MM.1S (cell line): ENCODE results near the gene GLCCI1.
"Not testable (repeated sequence)": the region's sequence is repeated elsewhere in the genome, so short reads cannot be mapped to it uniquely, and the experiment has no call there.

Experiments used
- DNase-seq: peaks from one replicate; pipeline ENCODE4 v3.0.0-alpha.2; 2015
- H2AFZ ChIP-seq: fragments of 300-600 bp; sonication (generic); 2 replicates; pipeline ENCODE4 v1.6.0; 2016; ENCODE audit warnings: antibody characterized with exemption, low read length
- H3F3A ChIP-seq: fragments of 300-600 bp; sonication (generic); 2 replicates; pipeline ENCODE4 v1.6.1; 2016; ENCODE audit warnings: mild to moderate bottlenecking, antibody characterized with exemption, low read length, moderate library complexity, mixed read lengths; ENCODE audit not compliant: insufficient read depth
- H3K27ac ChIP-seq: fragments of 300-600 bp; sonication (generic); 2 replicates; pipeline ENCODE4 v1.5.1; 2016; ENCODE audit warnings: mild to moderate bottlenecking, low read length
- H3K27me3 ChIP-seq: fragments of 300-600 bp; sonication (generic); replicated peaks from 2 replicates; pipeline ENCODE4 v1.6.0; 2016; ENCODE audit warnings: low read length; ENCODE audit not compliant: insufficient read depth
- H3K36me3 ChIP-seq: fragments of 300-600 bp; sonication (generic); replicated peaks from 2 replicates; pipeline ENCODE4 v1.6.1; 2016; ENCODE audit warnings: mild to moderate bottlenecking, low read length, mixed read lengths; ENCODE audit not compliant: insufficient read depth
- H3K4me1 ChIP-seq: fragments of 300-600 bp; sonication (generic); 2 replicates; pipeline ENCODE4 v1.6.1; 2016; ENCODE audit warnings: low read length, mixed read lengths
- H3K4me2 ChIP-seq: fragments of 300-600 bp; sonication (generic); 2 replicates; pipeline ENCODE4 v1.6.0; 2016; ENCODE audit warnings: low read depth, low read length
- H3K4me3 ChIP-seq: fragments of 300-600 bp; sonication (generic); 2 replicates; pipeline ENCODE4 v1.5.1; 2016; ENCODE audit warnings: low read length, mixed read lengths
- H3K79me2 ChIP-seq: fragments of 300-600 bp; sonication (generic); 2 replicates; pipeline ENCODE4 v1.6.1; 2016; ENCODE audit warnings: mixed run types, low read length, mixed read lengths
- H3K9ac ChIP-seq: fragments of 300-600 bp; sonication (generic); 2 replicates; pipeline ENCODE4 v1.6.1; 2016; ENCODE audit warnings: low read length, mixed read lengths
- H3K9me2 ChIP-seq: fragments of 300-600 bp; sonication (generic); replicated peaks from 2 replicates; pipeline ENCODE4 v1.6.1; 2016; ENCODE audit warnings: mild to moderate bottlenecking, low read length, mixed read lengths; ENCODE audit not compliant: insufficient read depth
- H3K9me3 ChIP-seq: fragments of 300-600 bp; sonication (generic); replicated peaks from 2 replicates; pipeline ENCODE4 v1.6.1; 2016; ENCODE audit warnings: mild to moderate bottlenecking, low read length, mixed read lengths; ENCODE audit not compliant: insufficient read depth
- H4K20me1 ChIP-seq: fragments of 300-600 bp; sonication (generic); 2 replicates; pipeline ENCODE4 v1.6.1; 2016; ENCODE audit warnings: mild to moderate bottlenecking, low read length, moderate library complexity, mixed read lengths; ENCODE audit not compliant: insufficient read depth
- EZH2 ChIP-seq: fragments of 300-600 bp; sonication (generic); optimal IDR thresholded peaks from 2 replicates; pipeline ENCODE3; 2017; ENCODE audit warnings: low read depth, mild to moderate bottlenecking, antibody characterized with exemption, low read length, mixed read lengths
- EZH2phosphoT487 ChIP-seq: fragments of 300-600 bp; sonication (generic); IDR thresholded peaks from 2 replicates; pipeline ENCODE4 v1.6.1; 2018; ENCODE audit warnings: antibody characterized with exemption, low read length
- TF ChIP-seq, protein P1 (sequence below): fragments of 300-600 bp; sonication (generic); IDR thresholded peaks from 2 replicates; pipeline ENCODE4 v1.5.1; 2016; ENCODE audit warnings: antibody characterized with exemption, low read length, mixed read lengths

Gene GLCCI1

DNA sequence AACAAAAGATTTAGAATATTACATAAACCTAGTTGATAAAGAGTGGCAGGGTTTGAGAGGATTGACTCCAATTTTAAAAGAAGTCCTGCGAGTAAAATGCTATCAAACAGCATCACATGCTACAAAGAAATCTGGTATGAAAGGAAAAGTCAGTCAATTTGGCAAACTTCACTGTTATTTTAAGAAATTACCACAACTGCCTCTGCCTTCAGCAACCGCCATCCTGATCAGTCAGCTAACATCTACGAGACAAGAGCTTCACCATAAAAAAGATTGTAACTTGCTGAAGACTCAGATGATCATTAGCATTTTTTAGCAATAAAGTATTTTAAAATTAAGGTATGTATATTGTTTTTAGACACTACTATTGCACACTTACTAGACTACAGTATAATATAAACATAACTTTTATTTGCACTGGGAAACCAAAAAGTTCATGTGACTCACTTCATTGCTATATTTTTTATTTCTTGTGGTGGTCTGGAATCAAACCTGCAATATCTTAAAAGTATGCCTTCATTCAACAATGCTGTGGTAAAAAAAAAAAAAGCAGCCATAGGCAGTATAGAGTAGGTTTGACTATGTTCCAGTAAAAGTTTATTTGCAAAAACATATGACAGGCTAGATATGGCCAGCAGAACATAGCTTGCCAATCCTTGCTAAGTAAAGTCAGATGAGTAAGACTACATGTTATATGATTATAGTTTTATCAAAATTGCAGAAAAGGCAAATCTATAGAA lies 74.4 kb downstream of the GLCCI1 start:
- Histone ChIP-seq H2AFZ (no peak overlapping the region), H3F3A (no peaks in the 10 kb centered on the region), H3K4me1 (no peaks in the 10 kb centered on the region), H3K4me3 (no peak overlapping the region), H3K27me3 (no peaks in the 10 kb centered on the region), H3K79me2 (peaks cover 33% of the 10 kb centered on the region), H3K36me3 (no peaks in the 10 kb centered on the region), H3K9me3 (no peaks in the 10 kb centered on the region), H3K9ac (no peak overlapping the region), H3K9me2 (no peaks in the 10 kb centered on the region), H4K20me1 (no peaks in the 10 kb centered on the region), H3K4me2 (no peak overlapping the region), H3K27ac (no peak overlapping the region)
- DNase-seq = no peak
- TF ChIP-seq EZH2phosphoT487 = no peak
- no peak for TF ChIP-seq EZH2
- TF ChIP-seq, protein P1, sequence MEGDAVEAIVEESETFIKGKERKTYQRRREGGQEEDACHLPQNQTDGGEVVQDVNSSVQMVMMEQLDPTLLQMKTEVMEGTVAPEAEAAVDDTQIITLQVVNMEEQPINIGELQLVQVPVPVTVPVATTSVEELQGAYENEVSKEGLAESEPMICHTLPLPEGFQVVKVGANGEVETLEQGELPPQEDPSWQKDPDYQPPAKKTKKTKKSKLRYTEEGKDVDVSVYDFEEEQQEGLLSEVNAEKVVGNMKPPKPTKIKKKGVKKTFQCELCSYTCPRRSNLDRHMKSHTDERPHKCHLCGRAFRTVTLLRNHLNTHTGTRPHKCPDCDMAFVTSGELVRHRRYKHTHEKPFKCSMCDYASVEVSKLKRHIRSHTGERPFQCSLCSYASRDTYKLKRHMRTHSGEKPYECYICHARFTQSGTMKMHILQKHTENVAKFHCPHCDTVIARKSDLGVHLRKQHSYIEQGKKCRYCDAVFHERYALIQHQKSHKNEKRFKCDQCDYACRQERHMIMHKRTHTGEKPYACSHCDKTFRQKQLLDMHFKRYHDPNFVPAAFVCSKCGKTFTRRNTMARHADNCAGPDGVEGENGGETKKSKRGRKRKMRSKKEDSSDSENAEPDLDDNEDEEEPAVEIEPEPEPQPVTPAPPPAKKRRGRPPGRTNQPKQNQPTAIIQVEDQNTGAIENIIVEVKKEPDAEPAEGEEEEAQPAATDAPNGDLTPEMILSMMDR = no peak

DNA sequence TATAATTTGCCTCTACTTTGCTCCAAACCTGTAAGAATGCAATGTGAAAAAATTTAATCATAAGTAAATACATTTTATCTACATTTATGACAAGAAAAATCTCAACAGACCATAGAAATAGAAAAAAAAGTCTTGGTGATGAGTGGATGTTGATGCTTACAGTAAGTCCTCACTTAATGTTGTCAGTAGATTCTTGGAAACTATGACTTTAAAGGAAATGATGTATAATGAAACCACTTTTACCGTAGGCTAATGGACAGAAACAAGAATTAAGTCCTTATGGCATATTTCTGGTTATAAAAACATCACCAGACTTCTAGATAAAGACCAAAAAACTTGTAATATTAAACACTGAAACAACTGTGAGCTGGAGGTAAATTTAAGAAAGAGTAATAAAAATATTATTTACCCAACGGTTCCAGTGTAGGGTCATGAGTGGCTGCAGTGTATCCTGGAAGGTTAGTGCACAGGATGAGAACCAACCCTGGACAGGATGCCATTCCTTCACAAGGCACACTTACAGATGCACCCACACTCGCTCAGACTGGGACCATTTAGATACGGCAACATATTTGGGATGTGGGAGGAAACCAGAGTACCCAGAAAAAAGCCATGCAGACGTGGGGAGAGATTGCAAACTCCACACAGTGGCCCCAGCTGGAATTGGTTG lies 76.3 kb downstream of the GLCCI1 start:
- no peak for DNase-seq
- Histone ChIP-seq H3K36me3 (no peaks in the 10 kb centered on the region), H3K4me3 (no peak overlapping the region), H3K27me3 (no peaks in the 10 kb centered on the region), H2AFZ (no peak overlapping the region), H3K79me2 (peaks cover 21% of the 10 kb centered on the region), H4K20me1 (no peaks in the 10 kb centered on the region), H3K9ac (no peak overlapping the region), H3K4me1 (no peaks in the 10 kb centered on the region), H3K9me3 (no peaks in the 10 kb centered on the region), H3K4me2 (no peak overlapping the region), H3K27ac (no peak overlapping the region), H3F3A (no peaks in the 10 kb centered on the region), H3K9me2 (no peaks in the 10 kb centered on the region)
- TF ChIP-seq EZH2 = no peak
- TF ChIP-seq, protein P1 = no peak
- no peak for TF ChIP-seq EZH2phosphoT487

DNA sequence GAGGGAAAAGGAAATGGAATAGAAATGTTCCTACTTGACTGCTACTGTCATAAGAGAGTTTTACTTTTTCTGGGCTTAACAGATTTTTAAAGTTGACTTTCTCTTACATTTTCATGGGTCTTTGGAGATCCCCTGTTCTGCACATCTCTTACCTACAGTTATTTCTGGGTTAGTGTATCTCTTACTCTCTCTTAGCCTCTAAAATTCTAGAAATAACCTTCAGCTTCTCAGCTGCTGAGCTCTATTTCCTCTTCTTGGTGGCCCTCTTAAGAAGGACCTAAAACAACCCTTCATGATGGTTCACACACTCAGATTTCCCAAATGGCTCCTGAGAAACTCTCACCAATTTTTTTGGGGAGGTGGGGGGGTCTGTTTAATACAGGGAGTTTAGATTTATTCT lies 79.5 kb downstream of the GLCCI1 start:
- not testable (repeated sequence) for DNase-seq, H3K27ac ChIP-seq, H3F3A ChIP-seq, H3K9me2 ChIP-seq, H3K4me3 ChIP-seq, H3K36me3 ChIP-seq, H3K4me2 ChIP-seq, H3K9ac ChIP-seq, H3K27me3 ChIP-seq, H3K4me1 ChIP-seq, H4K20me1 ChIP-seq, H2AFZ ChIP-seq, H3K9me3 ChIP-seq
- peaks cover 38% of the 10 kb centered on the region for H3K79me2 ChIP-seq

DNA sequence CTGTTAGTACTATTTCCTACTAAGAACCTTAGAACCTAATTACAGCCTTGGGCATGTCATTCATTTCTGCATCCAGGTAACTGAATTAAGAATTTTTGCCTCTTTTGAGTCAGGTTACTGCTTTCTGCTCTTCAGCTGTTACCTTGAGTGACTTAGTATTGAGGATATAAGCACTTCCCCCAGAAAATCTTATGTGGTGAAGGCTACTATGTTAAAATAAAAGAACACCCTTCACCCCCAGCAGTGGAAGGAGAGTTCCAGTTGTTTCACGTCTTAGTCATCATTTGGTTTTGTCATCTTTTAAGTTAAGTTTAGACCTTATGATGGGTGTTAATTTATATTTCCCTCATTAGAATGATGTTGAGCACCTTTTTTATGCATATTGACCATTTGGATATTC lies 82.8 kb downstream of the GLCCI1 start:
- Histone ChIP-seq H3K27me3 (no peaks in the 10 kb centered on the region), H3K4me1 (peaks cover 5% of the 10 kb centered on the region; the same call in 1 of the 2 replicates), H4K20me1 (no peaks in the 10 kb centered on the region), H3K9ac (no peak overlapping the region), H3F3A (peaks cover 3% of the 10 kb centered on the region; the same call in 1 of the 2 replicates), H3K9me3 (no peaks in the 10 kb centered on the region), H3K27ac (no peak overlapping the region), H2AFZ (no peak overlapping the region), H3K9me2 (no peaks in the 10 kb centered on the region), H3K36me3 (no peaks in the 10 kb centered on the region; the same call in 1 of the 2 replicates), H3K79me2 (peaks cover 49% of the 10 kb centered on the region), H3K4me2 (no peak overlapping the region), H3K4me3 (no peak overlapping the region)
- no peak for DNase-seq
- TF ChIP-seq EZH2 (no peak), EZH2phosphoT487 (no peak)
- TF ChIP-seq, protein P1 = no peak
